K562 (cell line): Measurements from ENCODE around the gene RASSF10. TPM values are rescaled to one million over a fixed set of nuclear protein-coding genes. Genes with fewer than 3 reads are reported as not detected.

Experiments used
- ADNP ChIP-seq: fragments of 200-800 bp; sonication (Bioruptor generic); IDR thresholded peaks from 2 replicates; pipeline ENCODE4 v1.6.1; 2016; ENCODE audit warnings: missing genetic modification characterization, missing compliant biosample characterization
- CBX2 ChIP-seq: fragments of 200-600 bp; sonication (generic); IDR thresholded peaks from one replicate; pipeline ENCODE4 v1.6.1; 2012; ENCODE audit warnings: mild to moderate bottlenecking, low read length, inconsistent platforms; ENCODE audit not compliant: insufficient read depth, poor library complexity, severe bottlenecking
- CEBPB ChIP-seq: fragments of 450-650 bp; IDR thresholded peaks from 2 replicates; pipeline ENCODE4 v1.6.1; 2016; ENCODE audit warnings: missing genetic modification characterization, missing compliant biosample characterization
- ELF1 ChIP-seq: fragments of 200-800 bp; sonication (Bioruptor generic); IDR thresholded peaks from 2 replicates; pipeline ENCODE4 v1.6.1; 2016; ENCODE audit warnings: missing genetic modification characterization, missing compliant biosample characterization
- GABPB2 ChIP-seq: fragments of 250-450 bp; sonication (Bioruptor Pico); conservative IDR thresholded peaks from 2 replicates; pipeline ENCODE4 v1.5.1; 2021; ENCODE audit warnings: mild to moderate bottlenecking
- MAFF ChIP-seq: IDR thresholded peaks from 2 replicates; pipeline ENCODE4 v1.6.1; 2012; ENCODE audit warnings: low read length, improper control_type of control experiment
- MLLT1 ChIP-seq, 2 experiments: fragments of 450-650 bp; IDR thresholded peaks; 2 replicates each; pipeline ENCODE4 v1.6.1; 2016
- NEUROD1 ChIP-seq: fragments of 150-350 bp; IDR thresholded peaks from 2 replicates; pipeline ENCODE4 v1.6.1; 2014; ENCODE audit warnings: borderline replicate concordance, low read length, low read depth; ENCODE audit not compliant: partially characterized antibody
- RBM14 ChIP-seq: fragments of 200-400 bp; formaldehyde crosslinking; IDR thresholded peaks from 2 replicates; pipeline ENCODE4 v1.6.1; 2018; ENCODE audit warnings: low read depth, mild to moderate bottlenecking, low read length, moderate library complexity, borderline replicate concordance; ENCODE audit not compliant: insufficient read depth
- SAFB2 ChIP-seq: fragments of 200-400 bp; formaldehyde crosslinking; IDR thresholded peaks from 2 replicates; pipeline ENCODE4 v1.6.1; 2018; ENCODE audit warnings: borderline replicate concordance, low read length, low read depth, moderate library complexity; ENCODE audit not compliant: severe bottlenecking
- SMAD1 ChIP-seq: fragments of 150-350 bp; IDR thresholded peaks from 2 replicates; pipeline ENCODE4 v1.6.1; 2014; ENCODE audit warnings: low read length, low read depth; ENCODE audit not compliant: partially characterized antibody
- SMARCA4 ChIP-seq: fragments of 450-650 bp; IDR thresholded peaks from 2 replicates; pipeline ENCODE4 v1.6.1; 2016
- ZNF184 ChIP-seq: sonication (generic); formaldehyde crosslinking; IDR thresholded peaks from 2 replicates; pipeline ENCODE4 v1.5.0; 2020; ENCODE audit warnings: missing genetic modification reagents
- ZNF197 ChIP-seq: fragments of 200-800 bp; sonication (Bioruptor generic); IDR thresholded peaks from 2 replicates; pipeline ENCODE4 v1.6.1; 2016; ENCODE audit warnings: low read depth, missing genetic modification characterization, missing compliant biosample characterization
- ZNF384 ChIP-seq: IDR thresholded peaks from 2 replicates; pipeline ENCODE4 v1.6.1; 2012; ENCODE audit warnings: low read depth, low read length, improper control_type of control experiment
- polyA plus RNA-seq, 8 experiments: library from polyadenylated mRNA; depleted of rRNA in 4 of 8; stranded (reverse) in 5 of 8; unstranded in 3 of 8; fragments of >200 nt; fragmentation: Nextera tagmentation in 2 of 8; fragmentation: Illumina TruSeq in 1 of 8; extraction: Ambion mirVana in 2 of 8; extraction: Trizol in 1 of 8; gene quantifications; 2 replicates each; pipeline versions ENCODE4 v1.2.1 to v1.2.3, GENCODE V29; 2011 to 2014; ENCODE audit warnings: inconsistent platforms in 1 of 8, missing spikeins in 1 of 8
- total RNA-seq, 7 experiments: library from RNA; depleted of rRNA in 6 of 7; stranded (reverse); fragments of >200 nt in 6 of 7; fragmentation: Illumina TruSeq in 2 of 7; extraction: Trizol in 2 of 7; gene quantifications; 2 replicates each; pipeline versions ENCODE4 v1.2.1 to v1.2.3, GENCODE V29; 2011 to 2021; ENCODE audit warnings: low replicate concordance in 1 of 7
- TF ChIP-seq, protein P1 (sequence below): IDR thresholded peaks from 2 replicates; pipeline ENCODE4 v1.6.1; 2011; ENCODE audit not compliant: insufficient read length; ENCODE audit errors: extremely low read depth
- TF ChIP-seq, protein P2 (sequence below): sonication (generic); formaldehyde crosslinking; IDR thresholded peaks from 2 replicates; pipeline ENCODE4 v1.8.0; 2023; ENCODE audit warnings: missing genetic modification reagents, mild to moderate bottlenecking, borderline replicate concordance
- TF ChIP-seq, protein P3 (sequence below): fragments of 450-650 bp; IDR thresholded peaks from 2 replicates; pipeline ENCODE4 v1.6.1; 2017; ENCODE audit warnings: antibody characterized with exemption

RASSF10 gene
- total and polyA plus RNA-seq, 9 of the 15 experiments (the other 6 are each of a cell fraction or from before 2014, with no cell fraction given), result not detected

DNA sequence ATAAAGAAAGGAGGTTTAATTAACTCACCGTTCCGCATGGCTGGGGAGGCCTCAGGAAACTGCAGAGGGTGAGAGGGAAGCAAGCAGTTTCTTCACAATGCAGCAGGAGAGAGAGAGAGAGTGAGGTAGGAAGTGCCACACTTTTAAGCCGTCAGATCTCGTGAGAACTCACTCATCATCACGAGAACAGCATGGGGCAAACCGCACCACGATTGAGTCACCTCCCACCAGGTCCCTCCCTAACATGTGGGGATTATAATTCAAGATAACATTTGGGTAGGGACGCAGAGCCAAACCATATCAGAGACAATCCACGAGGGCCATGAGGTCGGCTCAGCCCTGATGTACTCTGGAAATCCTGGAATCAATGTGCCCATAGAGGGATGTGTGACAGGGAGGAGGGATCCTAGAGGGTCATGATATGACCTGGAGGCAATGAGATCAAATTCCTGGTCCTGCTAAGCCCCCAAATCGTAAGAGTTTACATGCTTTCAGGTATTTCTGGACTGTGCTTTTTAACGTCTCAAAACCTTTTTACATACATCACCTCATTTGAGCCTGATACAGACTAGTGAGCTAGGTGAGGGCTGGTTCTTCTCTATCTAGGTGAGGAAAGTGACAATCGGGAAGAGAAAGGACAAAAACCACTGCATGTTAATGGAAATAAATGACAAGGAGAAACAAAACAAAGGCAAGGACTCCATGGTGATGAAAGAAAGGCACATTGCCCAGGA lies 19.5 kb upstream of the RASSF10 start (continued):
- TF ChIP-seq ZNF197 (CRISPR knock-in tag) (peak; percentile 77; the same call in 1 of the 2 replicates), NEUROD1 (peak; percentile 92), MLLT1 (IDR thresholded peaks at IDR 0.05) (peak in 1 of 2 experiments; percentile 91; a peak in 1 of 4 replicates), MAFF (peak; percentile 83), ZNF184 (CRISPR knock-in tag) (no peak), ADNP (tag) (peak; percentile 61; the same call in 1 of the 2 replicates), SMARCA4 (peak; percentile 95), ELF1 (tag) (peak; percentile 88), CBX2 (no peak), CEBPB (tag) (peak; percentile 87), SMAD1 (peak; percentile 49), SAFB2 (no peak), GABPB2 (CRISPR knock-in tag) (no peak), RBM14 (no peak), ZNF384 (peak; percentile 66; the same call in 1 of the 2 replicates)
- TF ChIP-seq, protein P1, sequence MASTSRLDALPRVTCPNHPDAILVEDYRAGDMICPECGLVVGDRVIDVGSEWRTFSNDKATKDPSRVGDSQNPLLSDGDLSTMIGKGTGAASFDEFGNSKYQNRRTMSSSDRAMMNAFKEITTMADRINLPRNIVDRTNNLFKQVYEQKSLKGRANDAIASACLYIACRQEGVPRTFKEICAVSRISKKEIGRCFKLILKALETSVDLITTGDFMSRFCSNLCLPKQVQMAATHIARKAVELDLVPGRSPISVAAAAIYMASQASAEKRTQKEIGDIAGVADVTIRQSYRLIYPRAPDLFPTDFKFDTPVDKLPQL, result peak; percentile 89
- TF ChIP-seq, protein P2, sequence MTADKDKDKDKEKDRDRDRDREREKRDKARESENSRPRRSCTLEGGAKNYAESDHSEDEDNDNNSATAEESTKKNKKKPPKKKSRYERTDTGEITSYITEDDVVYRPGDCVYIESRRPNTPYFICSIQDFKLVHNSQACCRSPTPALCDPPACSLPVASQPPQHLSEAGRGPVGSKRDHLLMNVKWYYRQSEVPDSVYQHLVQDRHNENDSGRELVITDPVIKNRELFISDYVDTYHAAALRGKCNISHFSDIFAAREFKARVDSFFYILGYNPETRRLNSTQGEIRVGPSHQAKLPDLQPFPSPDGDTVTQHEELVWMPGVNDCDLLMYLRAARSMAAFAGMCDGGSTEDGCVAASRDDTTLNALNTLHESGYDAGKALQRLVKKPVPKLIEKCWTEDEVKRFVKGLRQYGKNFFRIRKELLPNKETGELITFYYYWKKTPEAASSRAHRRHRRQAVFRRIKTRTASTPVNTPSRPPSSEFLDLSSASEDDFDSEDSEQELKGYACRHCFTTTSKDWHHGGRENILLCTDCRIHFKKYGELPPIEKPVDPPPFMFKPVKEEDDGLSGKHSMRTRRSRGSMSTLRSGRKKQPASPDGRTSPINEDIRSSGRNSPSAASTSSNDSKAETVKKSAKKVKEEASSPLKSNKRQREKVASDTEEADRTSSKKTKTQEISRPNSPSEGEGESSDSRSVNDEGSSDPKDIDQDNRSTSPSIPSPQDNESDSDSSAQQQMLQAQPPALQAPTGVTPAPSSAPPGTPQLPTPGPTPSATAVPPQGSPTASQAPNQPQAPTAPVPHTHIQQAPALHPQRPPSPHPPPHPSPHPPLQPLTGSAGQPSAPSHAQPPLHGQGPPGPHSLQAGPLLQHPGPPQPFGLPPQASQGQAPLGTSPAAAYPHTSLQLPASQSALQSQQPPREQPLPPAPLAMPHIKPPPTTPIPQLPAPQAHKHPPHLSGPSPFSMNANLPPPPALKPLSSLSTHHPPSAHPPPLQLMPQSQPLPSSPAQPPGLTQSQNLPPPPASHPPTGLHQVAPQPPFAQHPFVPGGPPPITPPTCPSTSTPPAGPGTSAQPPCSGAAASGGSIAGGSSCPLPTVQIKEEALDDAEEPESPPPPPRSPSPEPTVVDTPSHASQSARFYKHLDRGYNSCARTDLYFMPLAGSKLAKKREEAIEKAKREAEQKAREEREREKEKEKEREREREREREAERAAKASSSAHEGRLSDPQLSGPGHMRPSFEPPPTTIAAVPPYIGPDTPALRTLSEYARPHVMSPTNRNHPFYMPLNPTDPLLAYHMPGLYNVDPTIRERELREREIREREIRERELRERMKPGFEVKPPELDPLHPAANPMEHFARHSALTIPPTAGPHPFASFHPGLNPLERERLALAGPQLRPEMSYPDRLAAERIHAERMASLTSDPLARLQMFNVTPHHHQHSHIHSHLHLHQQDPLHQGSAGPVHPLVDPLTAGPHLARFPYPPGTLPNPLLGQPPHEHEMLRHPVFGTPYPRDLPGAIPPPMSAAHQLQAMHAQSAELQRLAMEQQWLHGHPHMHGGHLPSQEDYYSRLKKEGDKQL (CRISPR knock-in tag), result no peak
- TF ChIP-seq, protein P3, sequence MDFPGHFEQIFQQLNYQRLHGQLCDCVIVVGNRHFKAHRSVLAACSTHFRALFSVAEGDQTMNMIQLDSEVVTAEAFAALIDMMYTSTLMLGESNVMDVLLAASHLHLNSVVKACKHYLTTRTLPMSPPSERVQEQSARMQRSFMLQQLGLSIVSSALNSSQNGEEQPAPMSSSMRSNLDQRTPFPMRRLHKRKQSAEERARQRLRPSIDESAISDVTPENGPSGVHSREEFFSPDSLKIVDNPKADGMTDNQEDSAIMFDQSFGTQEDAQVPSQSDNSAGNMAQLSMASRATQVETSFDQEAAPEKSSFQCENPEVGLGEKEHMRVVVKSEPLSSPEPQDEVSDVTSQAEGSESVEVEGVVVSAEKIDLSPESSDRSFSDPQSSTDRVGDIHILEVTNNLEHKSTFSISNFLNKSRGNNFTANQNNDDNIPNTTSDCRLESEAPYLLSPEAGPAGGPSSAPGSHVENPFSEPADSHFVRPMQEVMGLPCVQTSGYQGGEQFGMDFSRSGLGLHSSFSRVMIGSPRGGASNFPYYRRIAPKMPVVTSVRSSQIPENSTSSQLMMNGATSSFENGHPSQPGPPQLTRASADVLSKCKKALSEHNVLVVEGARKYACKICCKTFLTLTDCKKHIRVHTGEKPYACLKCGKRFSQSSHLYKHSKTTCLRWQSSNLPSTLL, result no peak
